ENCODE data around the gene SLC4A1. TPM values are rescaled to one million over a fixed set of nuclear protein-coding genes. Genes with fewer than 3 reads are reported as not detected.

SLC4A1 gene
- total RNA-seq, 2 donors from 2014 or later, result 0.63 TPM; not detected in 1

DNA sequence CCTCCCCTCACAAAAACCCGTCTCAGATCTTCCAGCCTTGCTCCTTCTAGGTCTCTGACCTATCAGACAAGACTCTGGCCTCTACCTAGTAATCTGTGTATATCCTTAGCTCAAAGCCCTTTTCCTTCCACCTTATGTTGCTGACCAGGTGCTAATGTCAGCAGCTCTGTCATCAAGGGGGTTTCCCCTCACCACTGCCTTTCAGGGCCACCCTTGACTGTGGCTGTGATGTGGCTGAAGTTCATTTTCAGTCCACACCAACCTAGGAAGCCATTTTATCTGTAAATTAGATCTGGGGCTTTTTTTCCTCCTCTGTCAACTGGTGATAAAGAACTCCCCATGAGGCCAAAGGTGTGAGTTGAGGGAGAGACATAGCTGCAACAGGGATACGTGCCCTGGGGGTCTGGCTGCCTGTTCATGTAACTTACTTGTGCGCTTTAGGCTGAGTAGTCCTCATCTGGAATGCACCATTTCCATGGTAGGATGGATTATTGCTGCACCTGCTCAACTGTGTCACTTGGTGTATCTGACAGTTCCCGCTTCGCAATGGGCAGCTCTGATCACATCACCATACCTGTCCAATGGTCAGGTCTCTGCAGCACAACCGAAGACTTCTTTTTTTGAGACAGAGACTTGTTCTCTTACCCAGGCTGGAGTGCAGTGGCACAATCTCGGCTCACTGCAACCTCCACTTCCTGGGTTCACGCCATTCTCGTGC, 25.7 kb upstream of the SLC4A1 start:
- no peak for ATAC-seq

GRCh38 chr17:44287651-44288050, 19.7 kb upstream of the SLC4A1 start:
- intact Hi-C loops (cut with DNase I), result no loop called here
- DNase-seq, result no peak
- ATAC-seq, result no peak

More for the DNA sequence above, 25.7 kb upstream of the SLC4A1 start:
- intact Hi-C loops (cut with DNase I), result no loop called here
- DNase-seq, result no peak

- intact Hi-C loops (cut with DNase I), result no loop called here
Measured at GRCh38 chr17:44284024-44284400, 16.1 kb upstream of the SLC4A1 start.

GRCh38 chr17:44283344-44284023, 15.5 kb upstream of the SLC4A1 start:
- DNase-seq (no peak), ATAC-seq (no peak)
- intact Hi-C loops (cut with DNase I), result no loop called here

More at GRCh38 chr17:44284024-44284400, 16.1 kb upstream of the SLC4A1 start:
- DNase-seq, result no peak
- ATAC-seq, result no peak

DNA sequence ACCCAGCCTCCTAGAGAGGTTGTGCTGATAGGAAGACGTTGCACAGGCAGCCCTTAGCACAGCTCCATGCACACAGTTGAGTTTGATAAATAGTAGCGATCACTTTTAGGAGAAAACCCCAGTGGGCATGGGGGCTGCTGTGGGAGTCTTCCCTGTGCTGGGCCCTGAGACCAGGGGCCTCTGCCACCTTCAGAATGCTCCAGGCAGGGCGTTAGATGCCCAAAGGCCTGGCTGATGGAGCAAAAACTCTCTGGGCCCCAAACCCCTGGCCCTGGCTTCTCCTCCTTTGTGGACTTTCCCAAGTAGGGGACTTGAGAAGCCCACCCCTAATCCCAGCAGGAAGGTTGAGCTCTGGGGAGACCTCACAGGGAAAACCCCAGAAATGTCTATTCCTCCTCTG, 14.3 kb upstream of the SLC4A1 start:
- intact Hi-C loops (cut with DNase I), result no loop called here
- DNase-seq (no peak), ATAC-seq (no peak)

GRCh38 chr17:44281570-44281969, 13.6 kb upstream of the SLC4A1 start:
- intact Hi-C loops (cut with DNase I), result no loop called here
- DNase-seq (no peak), ATAC-seq (no peak)

DNA sequence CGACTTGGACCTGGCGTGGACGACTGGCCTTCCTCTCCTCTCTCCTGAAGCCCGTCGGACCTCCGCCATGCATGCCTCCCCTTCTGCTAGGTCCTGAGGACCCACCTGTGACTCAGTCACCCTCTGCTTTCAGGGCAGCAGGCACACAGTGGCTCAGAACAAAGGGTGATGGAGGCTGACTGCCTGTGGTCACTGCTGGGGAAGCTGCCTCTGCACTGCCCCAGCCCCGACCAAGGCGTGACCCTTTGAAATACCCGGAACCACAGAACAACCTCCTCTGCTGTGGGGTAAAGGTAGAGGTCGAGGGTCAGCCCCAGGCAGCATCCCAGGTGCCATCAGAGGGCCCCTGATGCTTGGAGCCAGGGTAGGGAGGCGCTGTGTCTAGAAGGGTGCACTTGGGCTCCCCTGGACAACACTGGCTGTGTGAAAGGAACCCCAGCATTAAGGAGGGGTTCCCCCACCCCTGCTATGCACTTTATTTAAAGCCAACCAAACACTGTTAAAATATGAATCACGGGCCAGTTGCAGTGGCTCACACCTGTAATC, 12.5 kb upstream of the SLC4A1 start:
- DNase-seq, result no peak
- intact Hi-C loops (cut with DNase I), result no loop called here
- no peak for ATAC-seq

GRCh38 chr17:44279666-44280391, 11.9 kb upstream of the SLC4A1 start:
- DNase-seq, result peak; percentile 85
- intact Hi-C loops (cut with DNase I), result no loop called here
- peak; percentile 96 to 98 for ATAC-seq

- ATAC-seq (peak in 1 of 2 donors; percentile 3), DNase-seq (no peak)
- intact Hi-C loops (cut with DNase I), result no loop called here
Measured at GRCh38 chr17:44279346-44279665, 11.4 kb upstream of the SLC4A1 start.

GRCh38 chr17:44277976-44278375, 10.0 kb upstream of the SLC4A1 start:
- intact Hi-C loops (cut with DNase I), result no loop called here
- ATAC-seq (no peak), DNase-seq (no peak)

GRCh38 chr17:44273607-44274006, 5.7 kb upstream of the SLC4A1 start:
- DNase-seq (no peak), ATAC-seq (no peak)
- intact Hi-C loops (cut with DNase I), result no loop called here

DNA sequence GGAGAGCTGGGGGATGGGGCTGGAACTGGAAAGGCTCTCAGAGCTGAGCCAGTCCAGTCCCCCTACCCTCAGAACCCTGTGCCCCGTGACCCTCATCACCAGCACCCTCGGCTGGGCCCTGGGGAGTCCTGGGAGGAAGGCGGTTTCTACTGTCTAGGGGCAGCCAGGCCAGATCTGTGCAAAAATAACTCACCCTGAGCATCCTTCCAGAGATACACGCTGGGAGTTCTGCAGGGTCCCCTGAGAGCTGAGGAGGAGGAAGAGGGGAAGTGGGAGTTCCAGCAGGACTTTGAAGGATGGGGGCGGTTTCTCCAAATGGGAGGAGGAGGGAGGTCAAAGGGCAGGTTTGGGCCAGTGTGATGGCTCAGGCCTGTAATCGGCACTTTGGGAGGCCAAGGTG, 5.0 kb upstream of the SLC4A1 start:
- no peak for ATAC-seq
- intact Hi-C loops (cut with DNase I), result no loop called here
- no peak for DNase-seq

GRCh38 chr17:44272321-44272951, 4.5 kb upstream of the SLC4A1 start:
- DNase-seq, result no peak
- intact Hi-C loops (cut with DNase I), result no loop called here
- ATAC-seq, result no peak

- ATAC-seq, result no peak
- intact Hi-C loops (cut with DNase I), result no loop called here
Measured at GRCh38 chr17:44269535-44270240, 1.8 kb upstream of the SLC4A1 start.

GRCh38 chr17:44268709-44269534, 987 bp upstream of the SLC4A1 start:
- ATAC-seq (no peak), DNase-seq (no peak)
- intact Hi-C loops (cut with DNase I), result no loop called here

More at GRCh38 chr17:44269535-44270240, 1.8 kb upstream of the SLC4A1 start:
- no peak for DNase-seq

DNA sequence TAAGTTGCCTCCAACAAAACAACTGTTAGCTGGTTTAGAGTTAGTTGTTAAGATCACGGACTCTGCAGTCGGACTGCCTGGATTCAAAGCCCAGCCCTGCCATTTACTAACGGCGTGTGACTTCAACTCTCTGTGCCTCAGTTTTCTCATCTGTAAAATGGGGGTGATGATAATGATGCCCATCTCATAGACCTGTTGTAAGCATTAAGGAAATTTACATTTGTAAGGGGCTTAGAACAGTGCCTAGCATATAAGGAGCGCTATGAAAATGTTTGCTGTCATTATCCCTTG, 825 bp downstream of the SLC4A1 start:
- intact Hi-C loops (cut with DNase I), result no loop called here
- no peak for ATAC-seq

GRCh38 chr17:44266402-44267164, 1.4 kb downstream of the SLC4A1 start:
- intact Hi-C loops (cut with DNase I), result no loop called here
- ATAC-seq, result no peak
- no peak for DNase-seq

More for the DNA sequence above, 825 bp downstream of the SLC4A1 start:
- no peak for DNase-seq
